PFSK-1 (cell line): ENCODE measurements around the gene CHRM2.

Experiments used
- FOXP2 ChIP-seq: optimal IDR thresholded peaks from 2 replicates; pipeline ENCODE3; 2011; ENCODE audit warnings: borderline replicate concordance, control low read depth, inconsistent platforms; ENCODE audit not compliant: insufficient read depth; ENCODE audit errors: extremely low read length, extremely low read depth
- POLR2AphosphoS5 ChIP-seq: IDR thresholded peaks from 2 replicates; pipeline ENCODE4 v1.6.1; 2012; ENCODE audit warnings: low read depth, mild to moderate bottlenecking, control low read depth, low read length, moderate library complexity
- SIN3A ChIP-seq: IDR thresholded peaks from 2 replicates; pipeline ENCODE4 v1.6.1; 2012; ENCODE audit warnings: mild to moderate bottlenecking, low read length, moderate library complexity, borderline replicate concordance; ENCODE audit not compliant: insufficient read depth
- TAF1 ChIP-seq: IDR thresholded peaks from 2 replicates; pipeline ENCODE4 v1.6.1; 2012; ENCODE audit warnings: low read length, control low read depth, borderline replicate concordance; ENCODE audit not compliant: insufficient read depth
- TF ChIP-seq, protein P1 (sequence below), 2 experiments: IDR thresholded peaks; 2 replicates each; pipeline versions ENCODE4 v1.6.1 to v1.8.0; 2011 to 2012; ENCODE audit warnings: low read depth in 2 of 2, low read length in 2 of 2, control low read depth in 1 of 2, inconsistent platforms in 1 of 2, mild to moderate bottlenecking in 1 of 2, moderate library complexity in 1 of 2; ENCODE audit not compliant: insufficient read depth in 1 of 2

The CHRM2 gene

DNA sequence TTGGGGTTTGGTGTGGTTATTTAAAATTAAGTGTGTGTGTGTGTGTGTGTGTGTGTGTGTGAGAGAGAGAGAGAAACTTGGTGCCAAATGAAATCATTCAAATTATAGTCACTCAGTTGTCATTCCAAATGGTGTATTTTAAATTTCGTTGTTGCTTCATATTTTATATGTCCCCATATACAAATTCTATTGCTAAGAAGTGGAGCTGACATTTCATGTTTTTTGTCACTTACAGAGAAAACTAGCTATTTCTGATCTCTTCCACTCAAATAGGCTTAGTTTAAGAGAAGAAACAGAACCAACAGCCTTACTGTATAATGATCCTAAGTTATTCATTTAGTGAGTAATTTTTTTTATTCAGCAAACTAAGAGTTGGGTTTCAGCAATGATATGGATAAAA lies 42.3 kb downstream of the CHRM2 start:
- no peak for TF ChIP-seq FOXP2
- TF ChIP-seq TAF1: no peak
- TF ChIP-seq, protein P1, sequence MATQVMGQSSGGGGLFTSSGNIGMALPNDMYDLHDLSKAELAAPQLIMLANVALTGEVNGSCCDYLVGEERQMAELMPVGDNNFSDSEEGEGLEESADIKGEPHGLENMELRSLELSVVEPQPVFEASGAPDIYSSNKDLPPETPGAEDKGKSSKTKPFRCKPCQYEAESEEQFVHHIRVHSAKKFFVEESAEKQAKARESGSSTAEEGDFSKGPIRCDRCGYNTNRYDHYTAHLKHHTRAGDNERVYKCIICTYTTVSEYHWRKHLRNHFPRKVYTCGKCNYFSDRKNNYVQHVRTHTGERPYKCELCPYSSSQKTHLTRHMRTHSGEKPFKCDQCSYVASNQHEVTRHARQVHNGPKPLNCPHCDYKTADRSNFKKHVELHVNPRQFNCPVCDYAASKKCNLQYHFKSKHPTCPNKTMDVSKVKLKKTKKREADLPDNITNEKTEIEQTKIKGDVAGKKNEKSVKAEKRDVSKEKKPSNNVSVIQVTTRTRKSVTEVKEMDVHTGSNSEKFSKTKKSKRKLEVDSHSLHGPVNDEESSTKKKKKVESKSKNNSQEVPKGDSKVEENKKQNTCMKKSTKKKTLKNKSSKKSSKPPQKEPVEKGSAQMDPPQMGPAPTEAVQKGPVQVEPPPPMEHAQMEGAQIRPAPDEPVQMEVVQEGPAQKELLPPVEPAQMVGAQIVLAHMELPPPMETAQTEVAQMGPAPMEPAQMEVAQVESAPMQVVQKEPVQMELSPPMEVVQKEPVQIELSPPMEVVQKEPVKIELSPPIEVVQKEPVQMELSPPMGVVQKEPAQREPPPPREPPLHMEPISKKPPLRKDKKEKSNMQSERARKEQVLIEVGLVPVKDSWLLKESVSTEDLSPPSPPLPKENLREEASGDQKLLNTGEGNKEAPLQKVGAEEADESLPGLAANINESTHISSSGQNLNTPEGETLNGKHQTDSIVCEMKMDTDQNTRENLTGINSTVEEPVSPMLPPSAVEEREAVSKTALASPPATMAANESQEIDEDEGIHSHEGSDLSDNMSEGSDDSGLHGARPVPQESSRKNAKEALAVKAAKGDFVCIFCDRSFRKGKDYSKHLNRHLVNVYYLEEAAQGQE (IDR thresholded peaks at IDR 0.05; ENCODE audit: insufficient read depth in 1 of 2, low read depth in 2 of 2, low read length in 2 of 2): no peak
- TF ChIP-seq POLR2AphosphoS5: no peak
- TF ChIP-seq SIN3A: no peak

- no peak for TF ChIP-seq POLR2AphosphoS5
- TF ChIP-seq, protein P1 (IDR thresholded peaks at IDR 0.05; ENCODE audit: insufficient read depth in 1 of 2, low read depth in 2 of 2, low read length in 2 of 2): no peak
- no peak for TF ChIP-seq FOXP2
- no peak for TF ChIP-seq SIN3A
- no peak for TF ChIP-seq TAF1
These were observed 42.9 kb downstream of the CHRM2 start for GRCh38 chr7:136911344-136911743.

DNA sequence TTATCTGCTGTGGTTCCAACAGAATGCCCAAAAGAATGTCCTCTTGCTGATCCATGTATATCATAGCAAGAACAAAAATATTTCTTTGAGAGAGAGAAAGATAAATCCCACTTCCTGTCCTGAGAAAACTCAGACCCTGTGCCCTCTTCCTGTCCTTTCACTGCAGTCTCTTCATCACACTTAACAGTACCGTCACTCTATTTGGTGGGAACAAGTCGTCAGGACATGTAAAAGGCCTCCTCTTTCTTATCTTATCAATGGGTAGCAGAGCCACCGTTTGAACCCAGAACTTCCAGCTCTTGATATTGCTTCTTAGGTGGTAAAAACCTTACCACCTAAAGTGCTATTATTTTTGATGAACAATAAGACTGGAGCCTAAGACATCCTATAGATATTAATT lies 43.9 kb downstream of the CHRM2 start:
- no peak for TF ChIP-seq TAF1
- no peak for TF ChIP-seq POLR2AphosphoS5
- TF ChIP-seq FOXP2: no peak
- TF ChIP-seq, protein P1 (IDR thresholded peaks at IDR 0.05; ENCODE audit: insufficient read depth in 1 of 2, low read depth in 2 of 2, low read length in 2 of 2): no peak

GRCh38 chr7:136914016-136914415 lies 45.6 kb downstream of the CHRM2 start:
- TF ChIP-seq FOXP2 (no peak), POLR2AphosphoS5 (no peak), SIN3A (no peak), TAF1 (no peak)
- TF ChIP-seq, protein P1 (IDR thresholded peaks at IDR 0.05; ENCODE audit: insufficient read depth in 1 of 2, low read depth in 2 of 2, low read length in 2 of 2): no peak

GRCh38 chr7:136919820-136920219 lies 51.4 kb downstream of the CHRM2 start:
- TF ChIP-seq SIN3A (no peak), FOXP2 (no peak), TAF1 (no peak), POLR2AphosphoS5 (no peak)
- TF ChIP-seq, protein P1 (IDR thresholded peaks at IDR 0.05; ENCODE audit: insufficient read depth in 1 of 2, low read depth in 2 of 2, low read length in 2 of 2): no peak
